ENCODE measurements around the gene SGPL1.

The SGPL1 gene

GRCh38 chr10:70911386-70911785 lies 95.6 kb downstream of the SGPL1 start:
- no peak overlapping the region for H3K27ac ChIP-seq
- TF ChIP-seq CTCF (conservative IDR thresholded peaks at IDR 0.05), result no peak

DNA sequence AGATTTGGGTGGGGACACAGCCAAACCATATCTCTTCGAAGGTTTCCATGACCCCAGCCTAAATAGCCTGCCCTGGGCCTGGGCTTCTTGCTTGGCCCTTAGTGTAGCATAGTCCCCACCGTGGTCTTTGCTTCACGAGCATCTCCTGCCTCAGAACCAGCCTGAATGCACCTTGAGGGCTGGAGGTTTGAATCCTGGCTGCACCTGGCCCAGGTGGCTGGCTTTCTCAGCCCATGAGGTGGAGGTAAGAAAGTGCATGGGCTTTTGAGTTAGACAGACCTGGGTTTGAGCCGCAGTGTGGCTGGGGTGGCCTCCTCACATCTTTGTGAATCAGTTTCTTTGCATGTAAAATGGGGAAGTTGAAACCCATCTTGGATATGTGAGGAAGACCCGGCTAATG lies 96.8 kb downstream of the SGPL1 start:
- no peak overlapping the region for H3K27ac ChIP-seq
- TF ChIP-seq CTCF (conservative IDR thresholded peaks at IDR 0.05), result no peak

DNA sequence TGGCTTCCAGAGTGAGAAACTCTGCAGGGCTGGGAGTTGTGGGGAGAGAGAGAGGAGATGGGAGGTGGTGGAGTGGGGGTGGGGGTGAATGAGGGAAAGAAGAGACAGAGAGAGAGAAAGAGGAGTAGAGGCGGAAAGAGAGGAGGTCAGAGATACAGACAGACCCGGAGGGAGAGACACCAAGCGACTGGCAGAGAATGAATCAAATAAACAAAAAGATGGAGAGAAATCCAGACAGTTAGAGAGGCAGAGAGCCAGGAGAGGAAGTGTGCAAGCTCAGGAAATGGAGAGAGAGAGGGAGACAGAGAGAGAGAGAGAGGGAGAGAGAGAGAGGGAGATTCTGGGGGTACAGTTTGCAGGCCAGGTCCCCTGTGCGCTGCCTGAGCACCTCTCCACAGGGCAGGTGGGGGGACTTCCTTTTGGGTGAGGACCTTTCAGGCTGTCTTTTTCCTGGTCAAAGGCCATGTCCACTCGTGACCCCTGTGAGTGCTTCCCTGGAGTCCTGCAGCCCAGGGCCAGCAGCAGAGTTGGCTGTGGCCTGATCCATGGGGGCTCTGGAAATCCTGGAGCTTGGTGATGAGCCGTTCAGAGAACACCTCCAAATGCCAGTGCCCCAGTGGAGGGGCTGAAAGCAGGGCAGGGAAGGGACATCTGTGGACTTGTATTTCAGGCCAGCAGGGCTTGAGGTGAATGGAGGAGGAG lies 97.6 kb downstream of the SGPL1 start:
- no peak overlapping the region for H3K27ac ChIP-seq
- TF ChIP-seq CTCF (conservative IDR thresholded peaks at IDR 0.05), result no peak

GRCh38 chr10:70913893-70914240 lies 98.1 kb downstream of the SGPL1 start:
- no peak overlapping the region for H3K27ac ChIP-seq
- no peak for TF ChIP-seq CTCF (conservative IDR thresholded peaks at IDR 0.05)

GRCh38 chr10:70914316-70914864 lies 98.6 kb downstream of the SGPL1 start:
- no peak for TF ChIP-seq CTCF (conservative IDR thresholded peaks at IDR 0.05)

DNA sequence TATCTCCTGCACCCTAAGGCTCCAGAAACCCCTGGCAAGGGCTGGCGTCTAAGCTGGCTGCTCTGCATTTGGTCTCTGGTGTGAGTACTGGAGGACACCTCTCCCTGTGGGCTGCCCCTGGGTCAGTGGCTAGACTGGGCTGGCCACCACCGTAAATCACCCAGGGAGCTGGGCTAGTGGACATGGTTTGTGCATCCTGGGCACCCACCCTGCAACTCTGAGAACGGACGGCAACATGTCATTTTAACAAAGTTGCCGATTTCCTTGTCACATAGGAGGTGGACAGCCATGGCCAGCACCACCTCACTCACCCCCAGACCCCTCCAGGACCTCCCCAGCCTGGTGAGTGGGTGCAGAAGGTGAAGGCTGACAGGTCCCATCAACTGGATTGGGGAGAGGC lies 99.5 kb downstream of the SGPL1 start:
- TF ChIP-seq CTCF (conservative IDR thresholded peaks at IDR 0.05), result no peak
- H3K27ac ChIP-seq, result no peak overlapping the region

More at GRCh38 chr10:70914316-70914864, 98.6 kb downstream of the SGPL1 start:
- H3K27ac ChIP-seq, result no peak overlapping the region

GRCh38 chr10:70915806-70916205 lies 100.1 kb downstream of the SGPL1 start:
- TF ChIP-seq CTCF (conservative IDR thresholded peaks at IDR 0.05), result no peak
- no peak overlapping the region for H3K27ac ChIP-seq
